Skeletal muscle tissue (tissue), 4 donors: ENCODE data around the gene PPDPF. TPM values are rescaled to one million over a fixed set of nuclear protein-coding genes. Genes with fewer than 3 reads are reported as not detected.

Source experiments
- H3K27ac ChIP-seq: one replicate; pipeline ENCODE4 v1.7.0; 2013; ENCODE audit warnings: mild to moderate bottlenecking, low read depth, low read length, inconsistent platforms
- H3K27me3 ChIP-seq, 3 donors: one replicate each; pipeline ENCODE4 v1.7.0; 2013; ENCODE audit warnings: low read length in 3 of 3; ENCODE audit not compliant: control insufficient read depth in 3 of 3, insufficient read depth in 3 of 3
- H3K36me3 ChIP-seq, 3 donors: one replicate each; pipeline ENCODE4 v1.7.0; 2013; ENCODE audit warnings: low read length in 3 of 3; ENCODE audit not compliant: control insufficient read depth in 3 of 3, insufficient read depth in 3 of 3
- H3K4me1 ChIP-seq, 3 donors: one replicate each; pipeline ENCODE4 v1.7.0; 2013; ENCODE audit warnings: low read length in 3 of 3, mild to moderate bottlenecking in 3 of 3; ENCODE audit not compliant: control insufficient read depth in 3 of 3, insufficient read depth in 3 of 3
- H3K4me3 ChIP-seq, 3 donors: one replicate each; pipeline ENCODE4 v1.7.0; 2013; ENCODE audit warnings: low read length in 3 of 3
- H3K9ac ChIP-seq, 3 donors: one replicate each; pipeline ENCODE4 v1.7.0; 2013; ENCODE audit warnings: low read length in 3 of 3, mild to moderate bottlenecking in 3 of 3, moderate library complexity in 2 of 3, low read depth in 1 of 3
- H3K9me3 ChIP-seq, 3 donors: one replicate each; pipeline ENCODE4 v1.7.0; 2013; ENCODE audit warnings: low read length in 3 of 3; ENCODE audit not compliant: control insufficient read depth in 3 of 3
- total RNA-seq: library from RNA; depleted of rRNA; stranded (reverse); fragments of >200 nt; gene quantifications from one replicate; pipeline ENCODE4 v1.2.3, GENCODE V29; 2014
- donor health status: Osteomylitis.

The PPDPF gene
- 24.0 TPM for total RNA-seq

DNA sequence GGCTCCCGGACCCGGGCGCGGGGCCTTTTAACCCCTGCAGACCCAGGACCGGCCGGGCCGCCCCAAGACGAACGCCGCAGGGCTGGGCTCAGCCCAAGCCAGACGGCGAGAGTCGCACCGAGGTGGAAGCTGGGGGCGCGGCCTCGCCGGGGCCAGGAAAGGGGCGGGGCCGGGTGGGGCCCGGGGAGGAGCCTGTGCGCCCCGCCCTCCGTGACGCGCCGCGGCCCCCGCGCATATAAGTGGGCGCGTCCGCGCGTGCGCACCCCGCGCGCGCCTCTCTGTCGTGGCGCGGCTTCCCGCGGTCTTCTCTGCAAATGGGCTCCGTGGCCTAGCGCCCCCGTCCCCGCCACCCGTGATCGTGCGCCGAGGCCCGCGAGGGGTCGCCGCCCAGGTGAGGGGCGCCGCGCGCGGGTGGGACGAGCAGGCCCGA lies at the start of gene PPDPF:
Gene PPDPF, plus strand, starts transcription at position 262 of the 430 bp plus-strand sequence. CDS start 544 bp downstream, outside the sequence.
- peaks cover 22 to 36% (median 22%) of the 10 kb centered on the region in 3 donors for H3K4me1 ChIP-seq
- peak within 1 kb of the TSS; percentile 62 to 80 (median 78) for H3K4me3 ChIP-seq
- H3K9me3 ChIP-seq: no peaks in the 10 kb centered on the region
- peak within 1 kb of the TSS; percentile 79 for H3K27ac ChIP-seq
- no peaks in the 10 kb centered on the region for H3K27me3 ChIP-seq
- peaks cover 11 to 18% (median 12%) of the 10 kb centered on the region in 3 donors for H3K36me3 ChIP-seq
- peak within 1 kb of the TSS; percentile 43 to 84 (median 81) for H3K9ac ChIP-seq

DNA sequence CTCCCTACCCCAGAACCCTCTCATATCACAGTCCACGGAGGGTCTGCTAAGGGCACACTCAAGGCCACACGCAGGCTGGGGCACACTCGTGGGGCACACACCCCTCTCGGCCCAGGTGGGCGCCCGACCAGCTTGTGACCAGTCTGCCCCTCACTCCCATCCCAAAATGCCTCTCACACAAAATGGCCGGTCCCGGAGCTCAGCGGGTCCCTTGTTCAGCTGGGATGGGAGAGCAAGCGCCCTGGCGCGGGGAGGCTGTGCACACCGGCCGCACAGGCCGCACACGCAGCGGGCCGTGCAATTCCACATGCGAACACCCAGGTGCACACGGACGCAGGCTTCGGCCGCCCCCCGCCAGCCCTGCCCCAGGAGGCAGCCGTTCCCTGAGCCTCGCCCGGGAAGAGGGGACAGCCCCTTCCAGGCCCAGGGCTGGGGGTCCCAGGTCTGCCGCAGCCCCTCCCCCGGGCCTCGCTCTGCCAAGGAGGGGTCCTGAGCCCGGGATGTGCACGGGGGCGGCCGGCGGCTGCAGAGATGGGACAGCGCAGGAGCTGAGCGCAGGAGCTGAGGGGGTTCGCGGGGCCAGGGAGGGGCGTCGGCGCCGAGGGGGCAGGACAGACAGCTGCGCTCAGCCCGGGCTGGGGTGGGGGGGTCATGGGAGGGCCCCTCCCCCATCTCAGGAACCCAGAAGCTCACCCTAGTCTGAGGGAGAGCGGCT lies 49.4 kb upstream of the PPDPF start:
- H3K36me3 ChIP-seq: no peaks in the 10 kb centered on the region
- peaks cover 71 to 76% (median 76%) of the 10 kb centered on the region in 3 donors for H3K27me3 ChIP-seq
- no peak overlapping the region for H3K9ac ChIP-seq
- no peaks in the 10 kb centered on the region for H3K9me3 ChIP-seq
- H3K4me1 ChIP-seq: peaks cover 0 to 3% (median 0%) of the 10 kb centered on the region in 3 donors
- no peak overlapping the region for H3K4me3 ChIP-seq
- H3K27ac ChIP-seq: no peak overlapping the region

GRCh38 chr20:63471717-63471980 lies 48.9 kb upstream of the PPDPF start:
- Histone ChIP-seq H3K36me3 (no peaks in the 10 kb centered on the region), H3K4me1 (peaks cover 0 to 3% (median 0%) of the 10 kb centered on the region in 3 donors), H3K9me3 (no peaks in the 10 kb centered on the region), H3K9ac (no peak overlapping the region), H3K27me3 (peaks cover 68 to 76% (median 73%) of the 10 kb centered on the region in 3 donors), H3K4me3 (no peak overlapping the region), H3K27ac (no peak overlapping the region)

DNA sequence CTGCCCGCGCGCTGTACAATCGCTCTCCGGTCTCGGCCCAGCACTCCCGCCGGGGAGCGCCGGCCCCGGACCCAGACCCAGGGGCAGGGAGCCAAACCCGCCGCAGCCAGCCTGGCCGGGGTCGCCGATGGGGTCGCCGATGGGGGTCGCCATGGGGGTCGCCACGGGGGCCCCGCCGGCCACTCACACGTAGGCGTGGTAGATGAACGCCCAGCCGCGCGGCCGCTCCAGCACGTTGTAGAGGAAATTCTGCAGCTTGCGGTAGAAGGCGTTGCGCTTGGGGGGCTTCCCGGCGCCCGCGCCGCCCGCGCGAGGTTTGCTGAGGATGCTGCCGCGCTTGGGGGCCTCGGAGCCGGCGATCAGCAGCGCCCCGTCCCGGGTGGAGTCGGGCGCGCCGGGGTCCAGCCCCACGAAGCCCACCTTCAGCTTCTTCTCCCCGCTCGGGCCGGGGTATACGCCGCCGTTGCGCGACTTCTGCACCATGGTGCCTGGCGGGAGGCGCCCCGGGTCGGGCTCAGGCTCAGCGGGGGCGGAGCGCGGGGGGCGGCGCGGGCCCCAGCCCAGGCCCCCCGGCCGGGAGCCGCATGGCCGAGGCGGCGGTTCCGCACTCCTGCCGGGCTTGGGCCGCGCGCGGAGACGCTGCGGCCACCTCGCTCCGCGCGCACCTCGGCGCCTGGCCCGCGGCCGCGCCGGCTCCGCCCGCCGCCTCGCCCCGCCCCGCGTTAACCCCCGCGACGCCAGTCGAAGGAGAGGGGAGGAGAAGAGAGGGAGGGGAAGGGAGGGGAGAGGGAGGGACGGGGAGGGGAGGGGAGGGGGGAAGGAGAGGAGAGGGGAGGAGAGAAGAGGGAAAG lies 48.4 kb upstream of the PPDPF start, which contains the start of gene KCNQ2:
Gene KCNQ2, minus strand, starts transcription at position 675 of the 851 bp plus-strand sequence. Its CDS starts 192 bp downstream, at position 483.
- Histone ChIP-seq H3K9me3 (no peaks in the 10 kb centered on the region), H3K27ac (no peak within 1 kb of the TSS), H3K9ac (no peak within 1 kb of the TSS), H3K27me3 (peaks cover 70 to 79% (median 73%) of the 10 kb centered on the region in 3 donors), H3K4me3 (no peak within 1 kb of the TSS), H3K4me1 (peaks cover 0 to 3% (median 0%) of the 10 kb centered on the region in 3 donors), H3K36me3 (no peaks in the 10 kb centered on the region)

- Histone ChIP-seq H3K36me3 (no peaks in the 10 kb centered on the region), H3K9me3 (no peaks in the 10 kb centered on the region), H3K9ac (no peak overlapping the region), H3K4me3 (no peak overlapping the region), H3K27me3 (peaks cover 70 to 80% (median 77%) of the 10 kb centered on the region in 3 donors), H3K27ac (no peak overlapping the region), H3K4me1 (peaks cover 0 to 3% (median 0%) of the 10 kb centered on the region in 3 donors)
Measured at GRCh38 chr20:63472862-63473390, 47.6 kb upstream of the PPDPF start.

DNA sequence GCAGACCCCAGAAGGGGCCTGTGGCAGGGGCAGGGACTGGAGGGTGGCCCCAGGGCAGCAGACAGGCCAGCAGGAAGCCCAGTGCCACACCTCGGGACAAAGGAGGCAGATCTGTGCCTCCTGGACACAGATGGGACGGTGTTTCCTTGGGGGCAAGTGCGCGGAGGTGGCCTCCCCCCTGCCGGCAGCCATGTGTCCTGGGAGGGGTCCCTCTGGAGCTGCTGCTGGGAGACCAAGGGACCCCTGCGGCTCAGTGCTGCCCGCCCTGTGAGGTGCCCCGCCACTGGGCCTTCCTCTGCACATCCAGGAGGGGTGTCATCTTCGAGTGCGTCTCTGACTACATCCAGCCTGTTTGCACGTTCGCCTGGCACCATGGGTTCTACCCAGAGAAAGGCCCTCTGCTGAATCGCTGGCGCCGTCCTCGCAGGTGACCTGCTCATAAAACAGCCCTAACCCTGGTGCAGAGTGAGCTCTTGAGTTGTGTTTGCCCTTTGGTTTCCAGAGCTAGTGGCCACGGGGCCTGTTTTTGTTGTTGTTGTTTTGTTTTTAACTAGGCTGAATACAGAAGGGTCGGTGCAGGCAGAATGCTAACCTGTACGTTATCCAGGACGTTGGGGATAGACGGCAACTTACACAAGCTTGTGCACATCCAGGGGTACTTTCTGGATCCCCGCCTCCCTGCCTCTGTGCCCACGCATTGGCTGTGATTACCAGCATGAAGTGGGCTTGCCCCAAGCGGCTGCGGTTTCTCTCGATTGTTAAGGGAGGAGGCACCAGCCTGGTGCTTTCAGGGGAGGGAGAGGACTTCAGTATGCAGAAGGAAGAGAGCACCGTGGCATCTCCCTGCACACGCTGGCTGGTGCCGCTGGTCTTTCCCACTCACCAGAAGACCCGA lies 46.8 kb upstream of the PPDPF start:
- Histone ChIP-seq H3K27me3 (peaks cover 74 to 83% (median 78%) of the 10 kb centered on the region in 3 donors), H3K4me1 (peaks cover 0 to 3% (median 0%) of the 10 kb centered on the region in 3 donors), H3K9ac (no peak overlapping the region), H3K9me3 (no peaks in the 10 kb centered on the region), H3K27ac (no peak overlapping the region), H3K4me3 (no peak overlapping the region), H3K36me3 (no peaks in the 10 kb centered on the region)

GRCh38 chr20:63475209-63475608 lies 45.4 kb upstream of the PPDPF start:
- Histone ChIP-seq H3K9me3 (no peaks in the 10 kb centered on the region), H3K27me3 (peaks cover 69 to 82% (median 80%) of the 10 kb centered on the region in 3 donors), H3K4me3 (no peak overlapping the region), H3K9ac (no peak overlapping the region), H3K27ac (no peak overlapping the region), H3K4me1 (peaks cover 0 to 3% (median 0%) of the 10 kb centered on the region in 3 donors), H3K36me3 (no peaks in the 10 kb centered on the region)

- no peak overlapping the region for H3K27ac ChIP-seq
- no peaks in the 10 kb centered on the region for H3K36me3 ChIP-seq
- peaks cover 0 to under 1% (median 0%) of the 10 kb centered on the region in 3 donors for H3K4me1 ChIP-seq
- H3K9me3 ChIP-seq: no peaks in the 10 kb centered on the region
- peaks cover 64 to 76% (median 66%) of the 10 kb centered on the region in 3 donors for H3K27me3 ChIP-seq
- no peak overlapping the region for H3K9ac ChIP-seq
- no peak overlapping the region for H3K4me3 ChIP-seq
Measured at GRCh38 chr20:63477061-63477616, 43.4 kb upstream of the PPDPF start.

- Histone ChIP-seq H3K36me3 (no peaks in the 10 kb centered on the region), H3K27me3 (peaks cover 63 to 79% (median 65%) of the 10 kb centered on the region in 3 donors), H3K9me3 (no peaks in the 10 kb centered on the region), H3K4me1 (peaks cover 0 to 7% (median 5%) of the 10 kb centered on the region in 3 donors), H3K4me3 (no peak overlapping the region), H3K27ac (no peak overlapping the region), H3K9ac (no peak overlapping the region)
Measured at GRCh38 chr20:63477944-63478343, 42.6 kb upstream of the PPDPF start.
